Spleen (tissue), 11 donors: ENCODE measurements around the gene SLC2A3. TPM values are rescaled to one million over a fixed set of nuclear protein-coding genes. Genes with fewer than 3 reads are reported as not detected.
"Not testable (repeated sequence)": the region's sequence is repeated elsewhere in the genome, so short reads cannot be mapped to it uniquely, and the experiment has no call there.

Experiments
- DNase-seq: peaks from one replicate; pipeline ENCODE4 v3.0.0-alpha.2; 2020
- H3K27ac ChIP-seq, 8 donors: fragments of 200-600 bp; sonication (generic) in 7 of 8; 1 replicate in 4 of 8; 2 replicates in 4 of 8; pipeline versions ENCODE4 v1.5.0 to v1.8.0; 2016 to 2021; ENCODE audit warnings: inconsistent platforms in 4 of 8, mild to moderate bottlenecking in 4 of 8, moderate library complexity in 1 of 8
- H3K27me3 ChIP-seq, 7 donors: fragments of 200-600 bp; sonication (generic) in 6 of 7; replicated peaks in 1 of 7; 1 replicate in 4 of 7; 2 replicates in 3 of 7; pipeline versions ENCODE4 v1.5.0 to v1.8.0; 2016 to 2021; ENCODE audit warnings: inconsistent platforms in 3 of 7, mild to moderate bottlenecking in 1 of 7
- H3K36me3 ChIP-seq, 6 donors: fragments of 200-600 bp; sonication (generic) in 5 of 6; 1 replicate in 4 of 6; 2 replicates in 2 of 6; pipeline versions ENCODE4 v1.5.0 to v1.8.0; 2016 to 2021; ENCODE audit warnings: inconsistent platforms in 2 of 6
- H3K4me1 ChIP-seq, 6 donors: fragments of 200-600 bp; sonication (generic) in 5 of 6; 1 replicate in 3 of 6; 2 replicates in 3 of 6; pipeline versions ENCODE4 v1.5.0 to v1.8.0; 2016 to 2021; ENCODE audit warnings: inconsistent platforms in 3 of 6
- H3K4me3 ChIP-seq, 8 donors: fragments of 200-600 bp; sonication (generic) in 7 of 8; 1 replicate in 4 of 8; 2 replicates in 4 of 8; pipeline versions ENCODE4 v1.5.0 to v1.8.0; 2016 to 2021; ENCODE audit warnings: inconsistent platforms in 4 of 8, mild to moderate bottlenecking in 4 of 8, moderate library complexity in 2 of 8
- H3K9me3 ChIP-seq, 8 donors: fragments of 200-600 bp; sonication (generic) in 7 of 8; 1 replicate in 4 of 8; 2 replicates in 4 of 8; pipeline versions ENCODE4 v1.5.0 to v1.8.0; 2016 to 2021; ENCODE audit warnings: inconsistent platforms in 4 of 8
- CTCF ChIP-seq, 11 experiments: fragments of 200-600 bp in 7 of 11; fragments of 450-650 bp in 4 of 11; sonication (generic) in 4 of 11; IDR thresholded peaks in 8 of 11; conservative IDR thresholded peaks in 3 of 11; 1 replicate in 7 of 11; 2 replicates in 4 of 11; pipeline versions ENCODE4 v1.4.0 to v1.8.0; 2016 to 2021; ENCODE audit warnings: antibody characterized with exemption in 11 of 11, inconsistent platforms in 4 of 11, mild to moderate bottlenecking in 1 of 11
- POLR2A ChIP-seq, 3 donors: fragments of 450-650 bp; IDR thresholded peaks; one replicate each; pipeline ENCODE4 v1.5.1; 2017; ENCODE audit warnings: antibody characterized with exemption in 3 of 3, mild to moderate bottlenecking in 1 of 3
- POLR2AphosphoS5 ChIP-seq, 3 donors: sonication (generic); formaldehyde crosslinking; IDR thresholded peaks; one replicate each; pipeline ENCODE4 v1.5.1; 2017; ENCODE audit warnings: antibody characterized with exemption in 3 of 3
- WGBS, 5 donors: extraction: QIAGEN DNeasy Blood & Tissue Kit in 3 of 5; methylation state at CpG; one replicate each; pipeline versions ENCODE4 v1.1.5 to v1.1.7; 2013 to 2018; 5-methylcytosine and 5-hydroxymethylcytosine counted together
- intact Hi-C: fragments of 100-400 bp; cut with DNase I; formaldehyde crosslinking; loops from one replicate; pipeline ENCODE4 v1.15.0; 2023; ENCODE audit warnings: low total_unique reads
- polyA plus RNA-seq, 3 donors: library from polyadenylated mRNA; stranded (reverse); fragments of 200-250 nt; gene quantifications; one replicate each; pipeline ENCODE4 v1.2.1, GENCODE V29; 2013
- total RNA-seq, 7 donors: library from RNA; depleted of rRNA in 3 of 7; stranded (reverse); fragments of >200 nt in 3 of 7; fragmentation: NEBNext Ultra II Directional in 4 of 7; extraction: Animal tissue kit (Norgen Biotek cat#: 25700) in 4 of 7; gene quantifications; one replicate each; pipeline versions ENCODE4 v1.1.0 to v1.2.1, GENCODE V29; 2016 to 2021
- donor health status: healthy with polysubstance abuse.
- donor health status: DM: no; HTN: no; CAD: no; lungs with moderate emphysema.
- donor health status: DM: no; HTN: no; CAD: no.
- donor health status: Bipolar disorder and iron deficiency.
- donor health status: healthy.
- donor health status: DM: no; HTN: no; CAD: no.
- donor health status: DM: yes; HTN: yes; CAD: no.

SLC2A3 gene
- total and polyA plus RNA-seq, 10 donors, result 10.7 to 869 (median 152) TPM

- no peak overlapping the region for H3K4me3 ChIP-seq
- DNase-seq, result no peak
- TF ChIP-seq POLR2A (IDR thresholded peaks at IDR 0.05) (no peak), POLR2AphosphoS5 (IDR thresholded peaks at IDR 0.05) (no peak), CTCF (IDR thresholded peaks at IDR 0.05 in 8 of 11, conservative IDR thresholded peaks at IDR 0.05 in 3 of 11) (no peak)
- H3K4me1 ChIP-seq, result peaks cover 0 to 5% (median 0%) of the 10 kb centered on the region in 6 donors
- H3K36me3 ChIP-seq, result no peaks in the 10 kb centered on the region
- H3K9me3 ChIP-seq, result no peaks in the 10 kb centered on the region
- H3K27me3 ChIP-seq, result no peaks in the 10 kb centered on the region
- H3K27ac ChIP-seq, result no peak overlapping the region
- WGBS, 5 donors, result 12 to 21% (median 15%) methylated on average over 1 of the region's 1 CpG
- intact Hi-C loops, result no loop called here
Observed at GRCh38 chr12:7905071-7905470, 30.9 kb downstream of the SLC2A3 start.

- WGBS, 5 donors, result 87 to 95% (median 91%) methylated on average over 8 of the region's 8 CpGs
- intact Hi-C loops, result not testable (repeated sequence)
Observed at GRCh38 chr12:7902416-7902815, 33.6 kb downstream of the SLC2A3 start.

GRCh38 chr12:7899755-7900154 is 36.2 kb downstream of the SLC2A3 start:
- no peak for DNase-seq
- 84 to 94% (median 92%) methylated on average over 7 of the region's 7 CpGs for WGBS, 5 donors
- no peak overlapping the region for H3K27ac ChIP-seq

More at GRCh38 chr12:7902416-7902815, 33.6 kb downstream of the SLC2A3 start:
- H3K9me3 ChIP-seq, H3K36me3 ChIP-seq, DNase-seq, H3K27me3 ChIP-seq, H3K4me1 ChIP-seq, H3K4me3 ChIP-seq, H3K27ac ChIP-seq: not testable (repeated sequence)

GRCh38 chr12:7896726-7897125 is 39.3 kb downstream of the SLC2A3 start:
- H3K27ac ChIP-seq, H3K9me3 ChIP-seq, H3K27me3 ChIP-seq, H3K4me3 ChIP-seq, intact Hi-C loops, H3K4me1 ChIP-seq, DNase-seq, H3K36me3 ChIP-seq: not testable (repeated sequence)
- WGBS, 5 donors, result 83 to 97% (median 89%) methylated on average over 4 of the region's 4 CpGs

More at GRCh38 chr12:7899755-7900154, 36.2 kb downstream of the SLC2A3 start:
- TF ChIP-seq CTCF (IDR thresholded peaks at IDR 0.05 in 8 of 11, conservative IDR thresholded peaks at IDR 0.05 in 3 of 11) (no peak), POLR2A (IDR thresholded peaks at IDR 0.05) (no peak), POLR2AphosphoS5 (IDR thresholded peaks at IDR 0.05) (no peak)
- H3K9me3 ChIP-seq, result no peaks in the 10 kb centered on the region
- intact Hi-C loops, result no loop called here
- no peaks in the 10 kb centered on the region for H3K27me3 ChIP-seq
- H3K4me1 ChIP-seq, result no peaks in the 10 kb centered on the region
- no peak overlapping the region for H3K4me3 ChIP-seq
- H3K36me3 ChIP-seq, result no peaks in the 10 kb centered on the region

- Histone ChIP-seq H3K4me3 (no peak overlapping the region), H3K27me3 (no peaks in the 10 kb centered on the region), H3K27ac (no peak overlapping the region), H3K36me3 (no peaks in the 10 kb centered on the region), H3K4me1 (peaks cover 0 to 13% (median 4%) of the 10 kb centered on the region in 6 donors), H3K9me3 (no peaks in the 10 kb centered on the region)
- WGBS, 5 donors, result 77 to 89% (median 84%) methylated on average over 4 of the region's 4 CpGs
- intact Hi-C loops, result no loop called here
- no peak for DNase-seq
- no peak for TF ChIP-seq POLR2AphosphoS5 (IDR thresholded peaks at IDR 0.05)
- no peak for TF ChIP-seq CTCF (IDR thresholded peaks at IDR 0.05 in 8 of 11, conservative IDR thresholded peaks at IDR 0.05 in 3 of 11)
- no peak for TF ChIP-seq POLR2A (IDR thresholded peaks at IDR 0.05)
Observed at GRCh38 chr12:7892186-7892980, 43.6 kb downstream of the SLC2A3 start.
